Ascending aorta (tissue), 2 donors: ENCODE data around the gene NCOA6. TPM values are rescaled to one million over a fixed set of nuclear protein-coding genes. Genes with fewer than 3 reads are reported as not detected.

Experiments used
- DNase-seq, 2 donors: peaks; one replicate each; pipeline ENCODE4 v3.0.0-alpha.2; 2019; ENCODE audit warnings: low spot score in 2 of 2
- H3K27ac ChIP-seq, 2 donors: fragments of 200-600 bp; sonication (generic); one replicate each; pipeline ENCODE4 v1.5.1; 2016 to 2017; ENCODE audit warnings: mild to moderate bottlenecking in 1 of 2
- H3K27me3 ChIP-seq: fragments of 200-600 bp; sonication (generic); one replicate; pipeline ENCODE4 v1.5.1; 2017
- H3K36me3 ChIP-seq, 2 donors: fragments of 200-600 bp; sonication (generic); one replicate each; pipeline ENCODE4 v1.5.1; 2016
- H3K4me1 ChIP-seq, 2 donors: fragments of 200-600 bp; sonication (generic); one replicate each; pipeline ENCODE4 v1.5.1; 2016 to 2017; ENCODE audit warnings: mild to moderate bottlenecking in 1 of 2
- H3K4me3 ChIP-seq, 2 donors: fragments of 200-600 bp; sonication (generic); one replicate each; pipeline ENCODE4 v1.5.1; 2016 to 2017; ENCODE audit warnings: mild to moderate bottlenecking in 1 of 2
- H3K9me3 ChIP-seq, 2 donors: fragments of 200-600 bp; sonication (generic); one replicate each; pipeline ENCODE4 v1.5.1; 2016
- CTCF ChIP-seq, 3 experiments: fragments of 200-600 bp in 2 of 3; fragments of 450-650 bp in 1 of 3; sonication (generic) in 2 of 3; IDR thresholded peaks; one replicate each; pipeline ENCODE4 v1.5.1; 2016 to 2019; ENCODE audit warnings: antibody characterized with exemption in 3 of 3, mild to moderate bottlenecking in 1 of 3, moderate library complexity in 1 of 3
- intact Hi-C: fragments of 100-400 bp; cut with DNase I; formaldehyde crosslinking; loops from one replicate; pipeline ENCODE4 v1.15.1; 2023
- total RNA-seq: library from RNA; depleted of rRNA; stranded (reverse); fragments of >200 nt; gene quantifications from one replicate; pipeline ENCODE4 v1.1.0, GENCODE V29; 2016

The NCOA6 gene
- total RNA-seq, 1 donor from 2014 or later, result 21.6 TPM

GRCh38 chr20:34753706-34754461, 71.6 kb downstream of the NCOA6 start:
- Histone ChIP-seq H3K4me3 (no peak overlapping the region), H3K27ac (no peak overlapping the region), H3K27me3 (no peaks in the 10 kb centered on the region), H3K9me3 (no peaks in the 10 kb centered on the region), H3K36me3 (peaks cover 57 to 88% of the 10 kb centered on the region in 2 donors), H3K4me1 (no peaks in the 10 kb centered on the region)
- DNase-seq, result no peak
- intact Hi-C loops, result no loop called here
- no peak for TF ChIP-seq CTCF (IDR thresholded peaks at IDR 0.05)

- Histone ChIP-seq H3K9me3 (no peaks in the 10 kb centered on the region), H3K27me3 (no peaks in the 10 kb centered on the region), H3K4me3 (no peak overlapping the region), H3K4me1 (no peaks in the 10 kb centered on the region), H3K27ac (no peak overlapping the region), H3K36me3 (peaks cover 37 to 72% of the 10 kb centered on the region in 2 donors)
- intact Hi-C loops, result no loop called here
- no peak for TF ChIP-seq CTCF (IDR thresholded peaks at IDR 0.05)
- DNase-seq, result no peak
These were observed 74.0 kb downstream of the NCOA6 start for GRCh38 chr20:34751453-34751852.

- Histone ChIP-seq H3K4me1 (no peaks in the 10 kb centered on the region), H3K36me3 (peaks cover 46 to 69% of the 10 kb centered on the region in 2 donors), H3K9me3 (no peaks in the 10 kb centered on the region), H3K27ac (no peak overlapping the region), H3K4me3 (no peak overlapping the region), H3K27me3 (no peaks in the 10 kb centered on the region)
- intact Hi-C loops, result no loop called here
- no peak for TF ChIP-seq CTCF (IDR thresholded peaks at IDR 0.05)
- no peak for DNase-seq
These were observed 75.0 kb downstream of the NCOA6 start for GRCh38 chr20:34750484-34750883.

- Histone ChIP-seq H3K9me3 (no peaks in the 10 kb centered on the region), H3K4me1 (no peaks in the 10 kb centered on the region), H3K4me3 (no peak overlapping the region), H3K27me3 (no peaks in the 10 kb centered on the region), H3K27ac (no peak overlapping the region), H3K36me3 (peaks cover 56 to 65% of the 10 kb centered on the region in 2 donors)
- no peak for DNase-seq
- no peak for TF ChIP-seq CTCF (IDR thresholded peaks at IDR 0.05)
- intact Hi-C loops, result no loop called here
These were observed 76.7 kb downstream of the NCOA6 start for GRCh38 chr20:34748709-34749108.

- no peaks in the 10 kb centered on the region for H3K4me1 ChIP-seq
- DNase-seq, result no peak
- no peak for TF ChIP-seq CTCF (IDR thresholded peaks at IDR 0.05)
- H3K27ac ChIP-seq, result no peak overlapping the region
- no peaks in the 10 kb centered on the region for H3K9me3 ChIP-seq
- no peak overlapping the region for H3K4me3 ChIP-seq
- H3K27me3 ChIP-seq, result no peaks in the 10 kb centered on the region
- peaks cover 59 to 69% of the 10 kb centered on the region in 2 donors for H3K36me3 ChIP-seq
- intact Hi-C loops, result no loop called here
These were observed 78.0 kb downstream of the NCOA6 start for GRCh38 chr20:34747479-34747878.
